ENCODE results near the gene ZP4.

The ZP4 gene, protein sequence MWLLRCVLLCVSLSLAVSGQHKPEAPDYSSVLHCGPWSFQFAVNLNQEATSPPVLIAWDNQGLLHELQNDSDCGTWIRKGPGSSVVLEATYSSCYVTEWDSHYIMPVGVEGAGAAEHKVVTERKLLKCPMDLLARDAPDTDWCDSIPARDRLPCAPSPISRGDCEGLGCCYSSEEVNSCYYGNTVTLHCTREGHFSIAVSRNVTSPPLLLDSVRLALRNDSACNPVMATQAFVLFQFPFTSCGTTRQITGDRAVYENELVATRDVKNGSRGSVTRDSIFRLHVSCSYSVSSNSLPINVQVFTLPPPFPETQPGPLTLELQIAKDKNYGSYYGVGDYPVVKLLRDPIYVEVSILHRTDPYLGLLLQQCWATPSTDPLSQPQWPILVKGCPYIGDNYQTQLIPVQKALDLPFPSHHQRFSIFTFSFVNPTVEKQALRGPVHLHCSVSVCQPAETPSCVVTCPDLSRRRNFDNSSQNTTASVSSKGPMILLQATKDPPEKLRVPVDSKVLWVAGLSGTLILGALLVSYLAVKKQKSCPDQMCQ

DNA sequence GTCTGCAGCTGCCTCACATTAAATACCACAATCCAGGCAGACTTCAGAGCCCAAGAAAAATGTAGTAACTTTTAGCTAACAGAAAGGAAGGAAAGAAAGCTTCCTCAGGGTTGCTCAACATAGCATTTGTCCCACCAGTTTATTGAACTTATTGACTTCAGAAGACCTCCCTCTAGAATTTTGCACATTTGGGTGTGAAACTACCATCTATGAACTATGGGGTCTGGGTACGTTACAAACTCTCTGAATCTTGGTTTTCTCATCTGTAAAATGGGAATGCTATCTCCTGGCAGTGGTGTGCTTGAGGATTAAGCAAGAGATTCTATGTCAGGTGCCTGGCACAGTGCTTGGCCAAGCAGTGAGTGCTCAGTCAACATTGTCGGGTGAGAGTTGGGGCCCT, at the start of gene ZP4:
Gene ZP4 (minus strand): TSS at position 101 of the 400 bp plus-strand sequence. CDS start 287 bp downstream, outside the sequence.
- no peak for FAIRE-seq

DNA sequence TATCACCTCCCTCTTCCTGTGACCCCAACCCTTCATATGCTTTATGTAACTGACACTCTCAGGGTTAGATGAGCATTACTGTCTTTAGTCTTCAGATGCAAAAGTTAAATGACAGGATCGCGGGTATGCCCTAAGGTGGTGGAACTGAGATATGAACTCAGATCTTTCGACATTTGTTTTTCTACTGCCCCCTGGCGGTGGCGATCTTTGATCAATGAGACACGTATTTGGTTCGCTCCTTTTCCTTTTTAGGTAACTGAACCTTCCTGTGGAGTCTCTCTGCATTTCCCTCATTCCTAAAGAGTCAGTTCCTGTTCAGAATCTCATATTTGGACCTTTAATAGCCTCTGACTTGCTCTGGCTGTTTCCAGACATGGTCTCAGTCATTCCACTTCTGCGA, 47.8 kb upstream of the ZP4 start:
- no peak for FAIRE-seq

DNA sequence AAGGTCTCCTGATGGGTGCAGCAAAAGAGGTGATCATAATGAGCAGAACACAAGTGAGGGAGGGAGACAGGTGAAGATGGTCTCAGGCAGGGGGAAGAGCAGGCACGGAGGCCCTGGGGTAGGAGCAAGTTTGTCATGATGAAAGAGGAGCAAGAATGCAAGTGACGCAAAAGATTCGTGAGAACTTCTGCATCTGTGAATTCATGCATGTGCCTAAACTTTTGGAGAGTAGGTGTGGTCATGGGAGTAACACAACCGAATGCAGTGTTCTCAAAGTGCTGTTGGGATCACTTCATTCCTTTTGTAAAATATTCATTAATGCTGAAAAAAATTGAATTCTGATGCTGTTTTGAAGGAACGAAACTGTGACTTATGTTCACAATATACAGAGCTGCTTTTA, 47.3 kb upstream of the ZP4 start:
- no peak for FAIRE-seq

DNA sequence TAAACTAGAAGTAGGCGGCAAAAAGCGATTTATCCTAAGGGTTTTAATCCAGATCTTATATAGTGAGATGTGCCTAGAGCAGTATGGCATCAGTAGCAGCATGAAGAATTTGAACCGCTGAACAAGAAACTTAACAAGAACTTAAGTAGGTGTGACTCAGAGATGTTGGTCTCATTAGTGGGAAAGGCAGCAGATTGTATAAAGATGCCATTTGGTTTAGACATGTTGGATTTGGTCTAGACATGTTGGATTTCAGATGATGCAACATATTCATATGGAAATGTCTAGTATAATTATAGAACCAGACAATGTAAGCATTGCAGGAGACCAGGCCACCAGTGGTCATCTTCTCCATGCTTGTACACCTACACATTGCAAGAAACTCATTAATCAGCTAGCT, 42.1 kb upstream of the ZP4 start:
- FAIRE-seq, result no peak

DNA sequence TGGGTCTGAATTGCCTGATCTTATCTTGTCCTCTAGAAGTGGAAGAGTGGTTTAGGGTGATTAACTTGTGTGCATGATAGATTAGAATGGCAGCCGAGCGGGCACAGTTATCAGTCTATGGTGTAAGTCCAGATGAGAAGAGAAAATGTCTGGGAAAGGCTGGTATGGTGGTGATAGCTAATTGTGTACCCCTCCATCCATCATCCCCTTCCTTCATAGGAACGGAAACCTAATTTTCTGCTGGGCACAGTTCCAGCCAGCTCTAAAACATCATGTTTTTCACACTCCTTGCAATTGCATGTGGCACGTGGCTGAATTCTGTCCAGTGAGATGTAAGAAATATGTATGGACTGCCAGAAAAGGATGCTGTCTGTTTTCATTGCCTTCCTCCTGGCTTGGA, 40.9 kb upstream of the ZP4 start:
- no peak for FAIRE-seq

DNA sequence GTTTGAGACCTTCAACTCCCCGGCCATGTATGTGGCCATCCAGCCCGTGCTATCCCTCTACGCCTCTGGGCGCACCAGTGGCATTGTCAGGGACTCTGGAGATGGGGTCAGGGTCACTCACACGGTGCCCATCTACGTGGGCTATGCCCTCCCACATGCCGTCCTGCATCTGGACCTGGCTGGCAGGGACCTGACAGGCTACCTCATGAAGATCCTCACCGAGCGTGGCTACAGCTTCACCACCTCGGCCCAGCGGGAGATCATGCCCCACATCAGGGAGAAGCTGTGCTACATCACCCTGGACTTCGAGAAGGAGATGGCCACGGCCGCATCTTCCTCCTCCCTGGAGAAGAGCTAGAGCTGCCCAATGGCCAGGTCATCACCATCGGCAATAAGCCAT, 36.5 kb upstream of the ZP4 start:
- no peak for FAIRE-seq

DNA sequence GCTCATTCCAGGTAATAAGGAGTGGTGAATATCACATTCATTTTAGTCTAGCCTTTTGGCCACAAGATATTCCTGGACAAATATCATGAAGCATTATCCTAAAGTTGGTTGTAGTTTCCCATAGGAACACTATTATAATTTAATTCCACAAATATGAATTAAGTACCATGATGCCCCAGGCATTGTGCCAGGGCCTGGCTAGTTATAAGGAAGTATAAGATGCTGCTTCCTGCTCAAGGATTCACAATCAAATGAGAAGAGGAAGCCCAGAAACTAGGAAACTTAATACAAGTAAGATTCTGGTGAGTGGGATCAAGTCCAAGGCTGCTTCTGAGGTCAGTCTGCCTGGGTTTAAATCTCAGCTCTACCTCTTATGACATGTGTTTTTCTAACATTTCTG, 30.6 kb upstream of the ZP4 start:
- FAIRE-seq, result no peak

DNA sequence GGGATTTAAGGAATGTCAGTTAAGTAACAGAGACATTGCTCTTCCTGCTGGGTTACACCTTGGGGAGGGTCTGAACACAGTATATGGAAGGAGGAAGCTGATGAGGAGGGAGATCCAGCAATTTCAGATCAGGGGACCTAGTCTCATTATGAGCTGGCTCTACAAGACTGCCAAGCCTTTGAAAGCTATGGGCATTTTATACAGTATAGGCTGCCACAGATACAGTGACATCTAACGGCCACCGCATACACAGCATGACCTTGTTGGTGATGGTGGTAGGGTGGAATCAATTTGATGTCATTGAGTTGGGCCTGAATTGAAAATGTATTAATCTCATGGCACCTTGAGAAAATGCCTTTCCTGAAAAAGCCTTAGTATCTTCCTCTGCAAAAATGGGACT, 22.6 kb upstream of the ZP4 start:
- FAIRE-seq, result no peak

DNA sequence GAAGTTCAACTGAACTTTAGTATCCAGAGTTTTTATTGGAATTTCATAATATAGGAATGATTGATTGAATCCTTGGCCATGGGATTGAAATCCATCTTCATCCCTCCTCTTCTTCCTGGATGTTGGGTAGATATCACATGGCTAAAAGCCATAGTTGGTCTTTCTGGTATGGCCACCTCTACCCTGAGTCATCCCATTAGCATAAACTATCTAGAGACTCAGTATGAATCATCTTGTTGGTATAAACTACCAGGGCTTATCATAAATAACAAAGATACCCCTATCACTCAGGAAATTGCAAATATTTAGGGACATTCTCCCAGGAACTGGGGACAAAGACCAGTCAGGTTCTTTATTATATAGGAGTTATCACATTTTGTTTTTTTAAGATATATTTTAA, 21.2 kb upstream of the ZP4 start:
- no peak for FAIRE-seq

DNA sequence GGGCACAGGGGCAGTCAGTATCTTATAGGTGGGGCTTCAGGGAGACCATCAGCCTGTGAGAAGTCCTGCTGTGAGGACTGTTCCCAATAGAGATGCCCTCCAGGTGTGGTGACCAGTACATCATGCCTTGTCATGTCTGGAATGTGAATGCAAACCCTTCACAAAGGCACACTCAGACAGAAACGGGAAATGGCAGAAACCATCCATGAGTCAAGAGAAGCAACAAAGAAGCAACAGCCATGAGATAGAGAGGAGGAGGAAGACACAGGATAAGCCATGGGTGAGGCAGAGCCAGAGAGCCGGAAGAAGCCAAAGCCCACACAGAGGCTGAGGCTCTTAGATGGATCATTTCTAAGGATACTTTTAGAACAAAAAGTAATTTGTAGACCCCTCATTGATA, 20.1 kb upstream of the ZP4 start:
- no peak for FAIRE-seq

DNA sequence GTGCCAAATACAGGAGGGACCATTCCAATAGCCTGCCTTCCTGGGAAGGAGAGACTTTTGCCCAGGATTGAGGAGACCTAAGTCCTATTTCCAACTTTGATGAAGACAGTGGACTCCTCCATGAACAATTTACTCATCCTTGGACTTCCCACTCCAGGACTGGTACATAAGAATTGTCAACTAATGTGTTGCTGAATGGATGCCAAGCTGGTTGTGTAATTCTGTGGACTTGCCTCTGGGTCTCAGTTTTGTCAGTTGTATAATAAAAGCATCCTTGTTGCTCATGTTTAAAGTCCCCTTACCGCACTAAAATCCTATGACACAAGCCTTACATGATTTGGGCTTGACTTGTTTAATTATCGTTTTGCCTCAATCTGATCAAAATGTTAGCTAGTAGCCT, 13.2 kb upstream of the ZP4 start:
- FAIRE-seq, result no peak

DNA sequence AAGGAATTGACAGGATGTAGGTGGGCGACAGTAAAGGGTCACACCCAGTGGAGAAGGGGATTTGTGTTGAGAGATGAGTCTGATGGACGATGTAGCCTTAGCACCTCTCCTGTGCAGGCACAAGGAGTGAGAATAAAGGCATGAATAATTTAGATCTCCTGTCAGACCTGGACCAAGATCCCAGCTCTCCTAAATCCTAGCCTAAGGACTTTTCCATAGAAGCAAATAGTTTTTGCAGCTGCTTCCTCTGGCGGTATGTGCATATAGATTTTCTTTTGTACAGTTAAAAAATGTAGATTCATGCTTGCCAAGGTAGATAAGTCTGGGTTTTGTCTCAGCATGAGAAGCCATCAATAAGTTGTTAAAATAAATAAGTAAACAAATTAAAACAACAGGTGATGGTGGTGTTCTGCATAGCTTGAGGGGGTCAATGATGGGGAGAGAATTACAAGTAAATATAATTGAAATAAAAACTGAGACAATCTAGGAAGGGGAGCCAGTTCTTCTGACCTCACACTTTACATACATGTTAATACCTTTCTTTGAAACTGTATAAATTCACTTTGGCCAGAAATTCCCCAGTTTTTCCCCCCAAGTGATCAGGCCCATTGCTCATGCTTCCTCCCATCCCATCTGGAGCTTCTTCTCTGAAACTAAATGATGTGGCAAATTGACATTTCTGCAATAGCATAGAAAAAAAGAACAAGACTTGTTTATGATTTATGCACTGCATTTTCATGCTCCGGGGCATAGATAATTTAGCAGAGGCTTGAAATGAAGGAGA, 12.4 kb upstream of the ZP4 start:
- no peak for FAIRE-seq

DNA sequence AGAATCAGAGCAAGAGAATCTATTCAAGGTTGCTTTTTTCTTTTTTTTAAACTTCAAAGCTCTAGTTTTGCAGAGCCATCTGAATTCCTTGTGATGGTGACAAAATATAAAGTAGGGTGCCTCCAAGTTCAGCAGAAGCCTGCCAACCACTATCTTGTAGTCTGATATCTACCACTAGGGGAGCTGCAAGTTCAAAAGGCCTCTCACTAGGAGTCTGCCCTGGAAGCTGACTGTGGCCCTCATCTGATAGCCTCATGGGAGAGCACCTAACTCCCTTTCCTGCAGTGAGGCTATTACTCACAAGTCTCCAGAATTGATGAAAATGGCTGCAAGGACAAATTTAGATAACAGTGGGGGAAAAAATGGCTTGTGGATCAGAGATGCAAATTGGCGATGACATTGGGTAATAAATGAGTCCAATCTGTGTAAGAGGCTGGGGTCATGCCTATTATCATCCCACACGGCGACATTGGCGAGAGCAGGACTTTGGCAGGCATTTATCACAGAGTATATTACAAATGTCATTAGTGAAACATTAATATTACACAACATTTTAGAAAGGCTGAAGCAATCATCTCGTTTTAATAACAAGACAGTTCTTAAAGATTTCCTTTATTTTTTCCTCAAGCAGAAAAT, 10.7 kb upstream of the ZP4 start:
- no peak for FAIRE-seq

DNA sequence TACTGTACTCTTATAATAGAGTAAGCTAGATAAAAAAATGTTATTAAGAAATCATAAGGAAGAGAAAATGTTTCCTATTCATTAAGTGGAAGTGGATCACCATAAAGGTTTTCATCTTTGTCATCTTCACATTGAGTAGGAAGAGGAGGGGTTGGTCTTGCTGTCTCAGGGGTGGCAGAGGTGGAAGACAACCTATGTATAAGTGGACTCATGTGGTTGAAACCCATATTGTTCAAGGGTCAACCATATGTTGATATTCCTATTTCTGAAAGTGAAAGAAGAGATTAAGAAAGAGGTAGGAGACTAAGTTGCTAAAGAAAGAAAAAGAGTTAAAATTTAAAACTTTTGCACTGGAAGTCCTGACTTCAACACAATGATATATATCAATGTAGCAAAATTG, 4.9 kb upstream of the ZP4 start:
- no peak for FAIRE-seq

DNA sequence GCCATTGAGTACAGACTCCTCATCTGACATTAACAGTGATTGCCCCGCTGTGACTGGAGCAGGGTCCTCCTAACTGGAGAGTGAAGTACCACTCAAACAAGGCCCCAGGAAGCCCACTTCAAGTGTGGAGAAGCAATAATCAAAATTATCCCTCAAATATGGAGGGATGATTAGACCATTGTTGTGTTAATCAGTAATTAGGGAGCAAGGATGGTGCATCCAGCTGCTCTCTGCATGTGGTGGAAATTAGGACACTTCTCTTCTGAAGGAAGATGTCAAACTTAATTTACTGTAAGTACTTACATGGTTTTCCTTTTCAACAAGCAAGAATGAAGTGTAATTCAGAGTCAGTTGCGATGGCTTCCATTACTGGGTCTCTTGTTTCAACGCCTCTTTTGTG, 3.4 kb upstream of the ZP4 start:
- no peak for FAIRE-seq

DNA sequence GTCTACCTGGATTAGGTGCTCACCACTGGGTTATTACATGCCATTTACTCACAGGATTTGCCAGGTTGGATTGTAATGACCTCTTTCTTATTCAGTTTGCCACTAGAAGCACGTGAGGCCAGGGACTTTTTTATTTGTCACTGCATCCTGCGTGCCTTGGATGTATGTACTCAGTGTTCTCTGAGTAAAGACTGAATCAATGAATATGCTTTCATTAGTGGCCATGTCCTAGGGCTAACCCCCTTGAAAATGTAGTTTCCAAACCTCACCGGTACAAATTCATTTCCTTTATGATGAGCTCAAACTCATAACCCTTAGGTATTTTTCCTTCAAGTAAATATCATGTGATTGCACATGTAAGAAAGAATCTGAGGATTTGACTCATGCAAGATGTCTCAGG, 1.3 kb upstream of the ZP4 start:
- FAIRE-seq, result no peak

DNA sequence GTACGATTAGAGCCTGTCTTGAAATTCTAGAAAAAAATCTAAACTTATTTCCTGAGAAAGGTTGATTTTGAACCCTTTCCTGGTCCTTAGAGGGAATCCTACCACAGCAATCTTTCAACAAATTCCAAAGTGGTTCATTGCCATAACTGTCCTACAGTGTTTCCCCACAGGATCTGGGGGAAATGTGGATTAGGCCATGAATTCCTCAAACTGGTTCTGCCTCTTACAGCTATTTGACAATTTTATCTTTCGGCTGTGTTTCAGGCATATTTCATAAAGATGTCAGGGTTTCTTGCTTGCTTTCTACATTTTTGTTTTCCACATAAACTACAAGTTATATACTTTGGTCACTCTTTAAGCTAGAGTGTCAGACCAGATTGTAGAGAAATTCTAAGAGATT, 544 bp upstream of the ZP4 start:
- no peak for FAIRE-seq

DNA sequence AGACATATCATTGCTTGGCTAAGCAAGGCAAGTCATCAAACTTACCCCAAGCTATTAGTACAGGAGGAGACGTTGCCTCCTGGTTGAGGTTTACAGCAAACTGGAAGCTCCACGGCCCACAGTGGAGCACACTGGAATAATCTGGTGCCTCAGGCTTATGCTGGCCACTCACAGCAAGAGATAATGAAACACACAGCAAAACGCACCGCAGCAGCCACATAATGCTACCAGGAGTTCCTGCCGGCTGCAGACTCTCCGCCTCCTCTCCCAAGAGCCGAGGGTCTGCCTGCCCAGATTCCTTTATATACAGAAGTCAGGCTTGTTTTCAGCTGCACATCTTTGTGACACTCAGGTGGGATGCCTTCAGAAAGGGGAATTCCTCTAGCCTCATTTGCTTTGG, 306 bp downstream of the ZP4 start:
- no peak for FAIRE-seq

DNA sequence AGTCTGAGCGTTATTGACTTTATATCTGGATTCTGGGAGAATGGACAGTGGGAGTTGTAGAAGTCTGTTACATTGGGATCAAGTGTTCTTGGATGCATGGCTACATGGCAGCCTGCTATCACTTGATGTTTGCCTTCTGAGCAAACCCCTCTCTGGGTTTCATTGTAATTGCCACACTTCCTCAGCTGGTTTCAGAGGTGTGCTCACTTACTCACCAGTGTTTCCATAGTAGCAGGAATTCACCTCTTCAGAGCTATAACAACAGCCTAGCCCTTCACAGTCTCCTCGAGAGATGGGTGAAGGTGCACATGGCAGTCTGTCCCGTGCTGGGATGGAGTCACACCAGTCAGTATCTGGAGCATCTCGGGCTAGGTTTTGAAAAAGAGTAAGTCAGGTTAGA, 2.6 kb downstream of the ZP4 start:
- no peak for FAIRE-seq

DNA sequence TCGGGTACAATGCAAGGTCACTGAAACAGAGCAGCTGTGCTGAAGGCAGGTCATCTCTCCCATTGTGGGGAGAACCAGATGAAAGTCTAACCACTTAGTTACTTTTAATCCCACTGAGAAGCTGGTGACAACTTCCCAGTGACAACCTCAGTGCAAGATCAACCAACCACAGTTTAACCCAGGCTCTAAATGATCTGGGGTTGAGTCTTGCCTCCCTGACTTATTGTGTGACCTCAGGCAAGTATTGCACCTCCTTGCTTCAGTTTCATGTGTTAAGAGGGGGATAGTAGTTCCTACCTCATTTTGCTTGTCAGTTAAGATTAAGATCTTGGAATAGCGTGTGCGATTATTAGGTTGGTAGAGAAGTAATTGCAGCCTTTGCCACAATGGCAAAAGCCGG, 3.2 kb downstream of the ZP4 start:
- FAIRE-seq, result no peak

DNA sequence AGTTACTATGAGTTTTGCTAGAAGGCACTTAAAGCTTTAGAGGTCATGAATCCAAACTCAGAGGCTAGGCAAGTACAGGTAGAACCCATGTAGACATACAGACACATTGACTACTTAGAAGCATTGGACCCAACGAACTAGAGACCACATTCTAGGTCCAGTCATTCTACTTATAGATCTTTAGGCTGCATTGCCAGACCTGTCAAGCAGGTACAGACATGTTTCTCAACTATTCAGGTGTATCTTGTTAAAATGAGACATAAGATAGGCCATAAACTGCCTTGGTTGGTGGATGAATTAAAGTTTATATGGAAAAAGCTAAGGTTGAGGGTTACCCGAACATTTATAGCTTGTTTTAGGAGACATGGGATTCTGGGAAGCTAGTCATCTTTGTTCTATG, 6.5 kb downstream of the ZP4 start:
- FAIRE-seq, result no peak

DNA sequence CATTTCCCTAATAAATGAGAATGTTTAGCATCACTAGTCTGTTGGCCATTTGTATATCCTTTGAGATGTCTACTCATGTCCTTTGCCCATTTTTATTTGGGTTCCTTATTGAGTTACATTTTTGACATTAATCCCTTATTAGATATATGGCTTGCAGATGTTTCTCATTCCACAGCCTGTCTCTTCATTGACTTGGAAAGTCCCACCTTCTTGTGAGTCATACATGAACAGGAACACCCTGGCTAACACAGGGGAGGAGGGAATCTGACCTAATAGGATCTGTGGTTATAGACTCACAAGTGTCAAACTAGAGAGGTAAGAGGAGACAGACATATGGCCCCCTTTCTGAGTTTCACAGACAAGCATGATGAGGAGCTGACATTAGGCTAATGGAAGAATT, 11.5 kb downstream of the ZP4 start:
- no peak for FAIRE-seq

DNA sequence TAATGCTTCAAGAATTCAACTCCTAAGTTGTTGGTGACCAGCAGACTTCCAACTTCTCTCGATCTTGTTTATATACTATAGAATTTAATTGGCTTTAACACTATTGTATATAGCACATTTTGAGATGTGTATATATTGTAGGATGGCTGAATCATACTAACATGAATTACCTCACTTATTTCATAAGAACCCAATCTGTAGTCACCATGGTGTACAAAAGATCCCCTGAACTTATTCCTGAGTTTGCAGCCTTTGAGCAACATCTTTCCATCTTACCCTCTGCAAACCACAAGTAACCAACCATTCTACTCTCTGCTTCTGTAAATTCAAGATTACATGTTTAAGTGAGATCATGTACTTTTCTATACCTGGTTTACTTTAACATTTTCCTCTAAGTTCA, 12.3 kb downstream of the ZP4 start:
- FAIRE-seq, result no peak

DNA sequence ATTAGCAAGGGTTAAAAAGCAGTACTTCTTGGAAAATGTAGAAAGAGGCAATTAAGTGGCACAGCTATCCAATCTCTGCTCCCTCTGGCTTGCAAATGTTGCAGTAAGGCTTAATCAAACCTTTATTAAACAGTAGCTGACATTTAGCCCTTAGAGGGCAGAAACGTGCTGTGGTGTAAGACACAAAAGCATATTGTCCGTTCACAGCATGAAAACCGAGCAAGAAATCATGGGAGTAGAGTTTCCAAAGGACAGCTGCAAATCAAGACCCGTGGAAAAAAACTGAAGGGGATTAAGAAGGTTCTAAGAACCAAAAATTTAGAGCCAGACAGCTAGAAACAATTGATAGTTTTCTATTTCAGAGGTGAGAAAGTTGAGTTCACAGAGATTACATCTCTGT, 13.1 kb downstream of the ZP4 start:
- FAIRE-seq, result no peak

All from G401.6 (cell line).